22Rv1 (cell line): ENCODE measurements around the gene SATB1.

Experiments used
- ZFX ChIP-seq: fragments of 450-650 bp; IDR thresholded peaks from 2 replicates; pipeline ENCODE4 v1.6.1; 2017; ENCODE audit warnings: antibody characterized with exemption, borderline replicate concordance
- TF ChIP-seq, protein P1 (sequence below): fragments of 450-650 bp; IDR thresholded peaks from 2 replicates; pipeline ENCODE4 v1.5.1; 2017; ENCODE audit warnings: mild to moderate bottlenecking

DNA sequence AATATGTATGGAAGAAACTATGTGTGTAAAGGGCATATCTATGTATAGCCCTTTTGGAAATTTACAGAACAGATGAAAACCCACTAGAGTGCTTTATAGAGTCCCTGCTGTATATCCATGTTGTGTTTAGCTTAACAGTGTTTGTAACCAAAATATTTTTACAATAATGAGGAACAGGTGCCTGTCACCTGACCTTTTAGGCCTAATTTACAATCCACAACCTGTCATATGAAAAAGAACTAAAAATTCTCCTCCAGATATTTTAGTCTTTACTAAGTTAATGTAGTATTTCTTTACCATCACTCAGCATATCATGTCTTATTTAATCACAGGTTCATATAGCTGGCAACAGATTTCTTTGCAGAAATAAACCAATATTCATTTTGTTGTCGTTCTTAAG is 16.4 kb upstream of the SATB1 start:
- TF ChIP-seq, protein P1, sequence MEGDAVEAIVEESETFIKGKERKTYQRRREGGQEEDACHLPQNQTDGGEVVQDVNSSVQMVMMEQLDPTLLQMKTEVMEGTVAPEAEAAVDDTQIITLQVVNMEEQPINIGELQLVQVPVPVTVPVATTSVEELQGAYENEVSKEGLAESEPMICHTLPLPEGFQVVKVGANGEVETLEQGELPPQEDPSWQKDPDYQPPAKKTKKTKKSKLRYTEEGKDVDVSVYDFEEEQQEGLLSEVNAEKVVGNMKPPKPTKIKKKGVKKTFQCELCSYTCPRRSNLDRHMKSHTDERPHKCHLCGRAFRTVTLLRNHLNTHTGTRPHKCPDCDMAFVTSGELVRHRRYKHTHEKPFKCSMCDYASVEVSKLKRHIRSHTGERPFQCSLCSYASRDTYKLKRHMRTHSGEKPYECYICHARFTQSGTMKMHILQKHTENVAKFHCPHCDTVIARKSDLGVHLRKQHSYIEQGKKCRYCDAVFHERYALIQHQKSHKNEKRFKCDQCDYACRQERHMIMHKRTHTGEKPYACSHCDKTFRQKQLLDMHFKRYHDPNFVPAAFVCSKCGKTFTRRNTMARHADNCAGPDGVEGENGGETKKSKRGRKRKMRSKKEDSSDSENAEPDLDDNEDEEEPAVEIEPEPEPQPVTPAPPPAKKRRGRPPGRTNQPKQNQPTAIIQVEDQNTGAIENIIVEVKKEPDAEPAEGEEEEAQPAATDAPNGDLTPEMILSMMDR, result no peak
- TF ChIP-seq ZFX, result no peak
